CD4-positive, alpha-beta T cell treated with Interleukin-1 beta for 1 hour (primary cell): Measurements from ENCODE around the gene EXOG.

Experiments
- DNase-seq, 2 donors: peaks; one replicate each; pipeline ENCODE4 v3.0.0-alpha.2; 2020 to 2022

EXOG gene, protein sequence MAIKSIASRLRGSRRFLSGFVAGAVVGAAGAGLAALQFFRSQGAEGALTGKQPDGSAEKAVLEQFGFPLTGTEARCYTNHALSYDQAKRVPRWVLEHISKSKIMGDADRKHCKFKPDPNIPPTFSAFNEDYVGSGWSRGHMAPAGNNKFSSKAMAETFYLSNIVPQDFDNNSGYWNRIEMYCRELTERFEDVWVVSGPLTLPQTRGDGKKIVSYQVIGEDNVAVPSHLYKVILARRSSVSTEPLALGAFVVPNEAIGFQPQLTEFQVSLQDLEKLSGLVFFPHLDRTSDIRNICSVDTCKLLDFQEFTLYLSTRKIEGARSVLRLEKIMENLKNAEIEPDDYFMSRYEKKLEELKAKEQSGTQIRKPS

DNA sequence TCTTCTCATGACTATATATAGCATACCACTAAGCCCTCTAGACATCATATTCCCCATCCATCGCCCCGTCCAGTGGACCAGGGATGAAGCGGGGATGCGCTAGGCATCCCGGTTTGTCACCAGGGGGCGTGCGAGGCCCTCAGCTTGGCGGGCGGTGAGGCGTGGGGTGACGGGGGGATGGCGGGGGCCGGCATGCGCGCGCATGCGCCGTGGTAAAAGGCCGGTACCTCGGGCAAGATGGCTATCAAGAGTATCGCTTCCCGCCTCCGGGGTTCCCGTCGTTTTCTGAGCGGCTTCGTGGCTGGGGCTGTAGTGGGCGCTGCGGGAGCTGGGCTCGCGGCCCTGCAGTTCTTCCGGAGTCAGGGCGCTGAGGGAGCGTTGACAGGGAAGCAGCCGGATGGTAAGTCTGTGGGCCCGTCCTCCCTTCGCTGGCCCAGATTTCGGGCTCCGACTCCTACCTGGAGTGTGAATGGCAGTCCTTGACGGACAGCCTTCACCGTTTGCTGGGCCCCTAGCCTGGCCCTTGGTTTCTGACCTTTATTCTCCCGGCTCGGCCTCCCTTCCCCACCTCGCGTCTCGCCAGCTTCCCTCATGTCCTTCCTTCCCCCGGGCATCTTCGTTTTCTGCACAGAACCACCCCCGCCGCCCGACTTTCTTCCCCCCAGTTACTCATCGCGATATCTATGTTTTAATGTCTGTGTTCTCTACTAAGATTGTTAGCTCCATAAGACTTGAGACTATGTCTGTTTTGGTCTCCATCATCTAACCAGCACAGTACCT, at the start of gene EXOG:
EXOG (plus strand) TSS at position 210 of the 780 bp plus-strand sequence; CDS start at position 238, 28 bp downstream.
- peak; percentile 95 for DNase-seq

DNA sequence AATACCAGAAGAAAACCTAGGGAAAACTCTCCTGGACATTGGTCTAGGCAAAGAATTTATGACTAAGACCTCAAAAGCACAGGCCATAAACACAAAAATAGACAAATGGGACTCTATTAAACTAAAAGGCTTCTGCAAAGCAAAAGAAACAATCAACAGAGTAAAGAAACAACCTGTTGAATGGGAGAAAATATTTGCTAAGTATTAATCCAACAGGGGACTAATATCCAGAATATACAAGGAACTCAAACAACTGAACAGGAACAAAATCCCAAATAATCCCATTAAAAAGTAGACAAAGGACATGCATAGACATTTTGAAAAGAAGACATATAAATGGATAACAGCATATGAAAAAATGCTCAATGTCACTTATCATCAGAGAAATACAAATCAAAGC, 49.3 kb upstream of the EXOG start:
- DNase-seq = no peak

DNA sequence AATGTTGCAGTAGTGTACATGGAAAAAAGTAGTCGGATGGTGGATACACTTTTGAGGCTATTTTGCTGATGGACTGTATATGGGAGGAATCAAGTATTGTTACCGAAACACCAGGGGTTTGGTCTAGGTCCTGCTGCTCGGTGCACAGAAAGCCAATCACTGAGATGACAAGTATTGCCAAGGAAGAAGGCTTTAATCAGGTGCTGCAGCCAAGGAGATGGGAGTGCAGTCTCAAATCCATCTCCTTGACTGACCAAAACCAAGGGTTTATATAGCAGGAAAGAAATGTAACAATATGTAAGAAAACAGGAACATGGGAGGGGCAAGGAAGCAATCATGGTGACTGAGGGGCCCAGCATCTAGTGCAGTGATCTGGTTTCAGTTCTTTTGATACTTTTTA, 45.3 kb upstream of the EXOG start:
- DNase-seq = no peak

DNA sequence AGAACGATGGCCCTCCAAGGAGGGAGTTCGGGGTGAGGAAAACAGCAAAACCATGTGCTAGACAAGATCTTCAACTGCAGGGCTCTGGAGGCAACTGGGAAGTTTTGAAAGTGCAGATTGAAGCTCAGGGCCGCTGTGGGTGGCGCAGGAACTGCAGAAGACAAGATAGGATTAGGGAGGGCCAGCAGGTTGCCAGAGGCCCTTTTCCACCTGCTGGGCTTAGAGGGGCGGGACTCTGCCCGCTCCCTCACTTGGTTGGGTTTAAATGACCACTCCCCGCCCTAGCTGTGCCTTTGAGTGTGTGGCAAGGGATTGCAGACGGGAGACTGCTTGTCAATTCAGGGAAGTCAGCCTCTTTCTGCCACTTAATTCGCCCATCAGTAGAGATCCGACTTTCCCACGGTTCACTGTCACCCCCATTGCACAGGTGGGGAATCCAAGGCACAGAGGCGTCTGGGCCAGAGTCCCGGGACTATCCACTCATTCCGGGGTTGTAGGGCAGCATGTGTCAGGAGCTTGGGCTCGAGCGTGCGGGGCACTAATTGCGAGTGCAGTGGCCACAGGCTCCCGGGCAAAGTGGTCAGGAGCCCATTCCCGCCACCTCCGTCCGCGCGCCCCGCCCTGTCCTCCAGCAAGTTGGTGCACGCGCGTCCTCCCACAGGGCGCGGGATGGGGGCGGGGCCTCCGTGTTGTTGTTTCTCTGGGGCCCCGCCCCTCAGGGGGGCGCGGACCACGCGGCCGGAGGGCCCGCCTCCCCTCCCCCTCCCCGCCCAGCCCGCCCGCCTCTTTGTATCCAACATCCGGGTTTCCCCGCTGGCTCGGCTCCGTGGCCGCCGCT, 42.8 kb upstream of the EXOG start, which contains the start of gene ACVR2B:
ACVR2B (plus strand) TSS at position 816 of the 838 bp plus-strand sequence. CDS start 433 bp downstream, outside the sequence.
- peak; percentile 73 for DNase-seq

DNA sequence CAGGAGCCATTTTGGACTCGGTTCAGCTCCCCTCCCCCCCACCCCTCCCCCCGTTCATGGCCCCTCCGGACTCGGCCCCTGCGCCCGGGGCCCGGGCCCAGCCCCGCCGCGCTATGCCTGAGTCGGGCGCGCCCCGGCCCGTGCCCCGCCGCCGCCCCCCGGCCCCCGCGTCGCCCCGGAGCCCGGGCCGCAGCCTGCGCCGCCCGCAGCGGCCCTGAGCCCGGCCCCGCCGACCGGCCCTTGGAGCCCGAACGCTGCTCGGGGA, 42.3 kb upstream of the EXOG start:
- DNase-seq = no peak

DNA sequence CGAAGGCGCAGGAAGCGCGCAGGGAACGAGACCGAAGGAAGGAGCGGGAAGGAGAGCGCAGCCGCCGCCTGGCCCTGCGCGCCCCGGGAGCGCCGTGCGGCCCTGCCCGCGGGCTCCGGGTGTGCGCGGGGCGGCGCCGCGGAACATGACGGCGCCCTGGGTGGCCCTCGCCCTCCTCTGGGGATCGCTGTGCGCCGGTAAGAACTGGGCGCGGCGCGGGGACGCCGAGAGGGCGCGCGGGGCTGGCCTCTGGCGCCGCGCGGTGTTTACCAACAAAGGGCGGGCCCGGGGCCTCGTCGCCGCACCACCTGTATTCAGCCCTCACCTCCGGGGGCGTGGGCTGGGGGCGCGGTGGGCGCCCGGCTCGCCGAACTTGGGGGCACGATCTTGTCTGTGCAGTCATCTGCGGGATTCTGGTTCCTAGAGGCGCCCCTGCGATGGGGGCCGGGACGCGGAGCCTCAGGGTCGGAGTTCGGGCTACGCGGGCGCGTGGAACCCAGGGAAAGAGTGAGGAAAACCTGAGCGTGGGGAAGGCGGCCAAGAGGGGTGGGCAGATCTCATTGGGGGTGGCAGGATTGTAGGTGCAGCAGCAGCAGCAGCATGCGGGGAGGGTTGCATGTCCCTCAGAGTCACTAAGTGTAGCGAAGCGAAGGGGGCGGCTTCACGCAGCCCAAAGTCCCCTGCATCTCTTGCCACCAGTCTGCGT, 41.8 kb upstream of the EXOG start:
- peak; percentile 24 to 36 for DNase-seq

DNA sequence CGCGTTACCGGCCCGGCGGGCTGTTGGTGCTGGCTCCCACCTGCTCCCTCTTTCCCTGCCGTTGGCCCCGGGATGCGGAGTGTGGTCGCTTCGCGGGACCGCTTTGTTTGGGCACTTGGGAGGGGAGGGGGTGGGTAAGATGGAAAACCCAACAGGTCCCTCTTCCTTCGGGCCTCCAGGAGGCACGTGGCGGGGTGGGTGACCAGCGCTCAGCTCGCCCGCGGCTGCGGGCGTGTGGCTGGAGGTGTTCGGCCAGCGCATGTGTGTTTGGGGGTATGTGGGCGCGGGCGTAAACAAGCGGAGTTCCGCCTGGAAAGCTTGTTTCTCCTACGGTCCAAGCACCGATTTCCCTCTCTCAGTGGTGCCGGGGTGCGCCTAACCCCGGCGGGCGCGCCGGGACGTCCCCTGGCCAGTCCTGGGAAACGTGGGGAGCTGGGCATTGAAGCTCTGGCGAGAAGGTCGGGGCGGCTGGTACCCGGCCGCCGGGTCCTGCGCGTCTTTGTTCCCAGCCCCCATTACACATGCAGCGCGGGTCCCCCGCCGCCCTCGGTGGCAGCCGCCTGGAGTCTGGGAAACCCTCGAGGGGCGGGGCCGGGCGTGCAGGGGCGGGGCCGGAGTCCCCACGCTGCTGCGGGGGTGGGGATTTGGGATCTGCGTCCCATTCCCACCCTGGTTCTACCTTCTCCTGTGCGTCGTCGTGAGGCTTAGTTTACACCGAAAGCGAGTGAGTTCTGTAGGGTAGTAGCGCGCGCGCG, 41.1 kb upstream of the EXOG start:
- DNase-seq = peak in 1 of 2 donors; percentile 29

DNA sequence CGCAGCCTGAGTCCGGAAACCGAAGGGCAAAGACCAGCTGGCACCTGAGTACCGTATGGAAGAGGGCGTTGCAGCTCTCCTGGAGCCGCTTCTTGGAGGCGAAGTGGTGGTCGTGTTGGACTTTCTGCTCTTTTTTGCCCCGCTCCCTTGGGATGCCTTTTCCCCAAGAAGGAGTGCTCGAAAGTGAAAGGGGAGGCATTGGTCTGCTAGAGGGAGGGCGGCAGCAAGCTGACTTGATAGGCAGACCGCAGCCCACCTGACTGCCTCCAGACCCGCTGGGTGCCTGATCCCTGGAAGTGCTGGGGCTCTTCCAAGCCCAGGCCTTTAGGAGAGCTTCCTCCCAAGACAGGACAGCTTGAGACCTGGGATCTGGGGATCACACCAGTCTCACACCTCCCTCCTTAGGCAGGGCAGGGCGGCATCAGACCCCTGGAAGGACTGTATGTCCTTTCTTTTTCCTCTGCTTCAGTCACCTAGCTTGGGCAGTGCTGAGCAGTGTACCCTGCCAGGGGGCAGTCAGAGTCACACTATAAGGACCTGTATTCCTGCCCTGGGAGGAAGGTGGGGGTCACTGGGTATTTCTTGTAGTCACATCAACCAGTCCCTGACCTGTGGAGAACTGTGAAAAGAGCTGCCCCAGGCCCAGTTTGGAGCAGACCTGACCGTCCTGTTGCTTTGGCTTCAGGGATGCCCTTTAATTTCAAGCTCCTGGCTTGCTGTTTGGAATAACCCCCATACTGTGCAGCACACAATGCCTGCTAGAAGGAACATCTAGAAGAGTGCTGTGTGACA, 40.3 kb upstream of the EXOG start:
- DNase-seq = no peak

DNA sequence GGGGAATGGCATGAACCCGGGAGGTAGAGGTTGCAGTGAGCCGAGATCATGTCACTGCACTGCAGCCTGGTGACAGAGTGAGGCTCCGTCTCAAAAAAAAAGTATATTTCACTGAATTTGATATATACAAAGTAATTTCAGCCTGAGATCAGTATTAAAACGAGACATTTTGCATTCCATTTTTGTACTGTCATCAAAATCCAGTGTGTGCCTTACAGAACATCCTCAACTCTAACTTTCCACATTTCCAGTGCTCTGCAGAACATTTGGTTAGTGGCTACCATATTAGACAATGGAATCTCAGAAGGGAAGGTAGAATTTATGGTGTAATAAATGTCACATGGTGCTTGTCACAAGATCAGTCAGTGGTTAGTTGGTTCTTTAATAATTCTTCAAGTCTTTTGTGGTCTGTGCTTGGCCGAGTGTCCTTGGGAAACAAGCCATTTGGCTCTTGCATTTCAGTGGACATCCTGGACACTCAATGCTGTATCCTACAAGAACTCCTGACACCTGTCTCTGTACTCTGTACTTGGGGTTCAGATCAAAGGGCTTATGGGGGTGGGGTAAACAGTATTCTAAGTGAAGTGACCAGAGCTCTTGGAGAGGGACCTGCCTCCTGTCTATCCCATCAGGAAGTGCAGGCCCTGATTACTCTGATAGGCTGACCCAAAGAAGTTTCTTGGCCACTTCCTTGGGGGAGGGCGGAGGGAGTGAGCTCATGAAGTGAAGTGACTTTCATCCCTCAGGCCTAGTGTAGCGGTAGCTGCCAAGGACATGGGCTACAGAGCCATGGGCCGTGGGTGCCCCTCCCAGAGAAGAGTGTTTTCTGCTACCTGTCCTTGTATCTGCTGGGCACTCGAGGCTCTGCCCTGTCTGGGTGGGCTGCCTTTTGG, 38.8 kb upstream of the EXOG start:
- DNase-seq = no peak

DNA sequence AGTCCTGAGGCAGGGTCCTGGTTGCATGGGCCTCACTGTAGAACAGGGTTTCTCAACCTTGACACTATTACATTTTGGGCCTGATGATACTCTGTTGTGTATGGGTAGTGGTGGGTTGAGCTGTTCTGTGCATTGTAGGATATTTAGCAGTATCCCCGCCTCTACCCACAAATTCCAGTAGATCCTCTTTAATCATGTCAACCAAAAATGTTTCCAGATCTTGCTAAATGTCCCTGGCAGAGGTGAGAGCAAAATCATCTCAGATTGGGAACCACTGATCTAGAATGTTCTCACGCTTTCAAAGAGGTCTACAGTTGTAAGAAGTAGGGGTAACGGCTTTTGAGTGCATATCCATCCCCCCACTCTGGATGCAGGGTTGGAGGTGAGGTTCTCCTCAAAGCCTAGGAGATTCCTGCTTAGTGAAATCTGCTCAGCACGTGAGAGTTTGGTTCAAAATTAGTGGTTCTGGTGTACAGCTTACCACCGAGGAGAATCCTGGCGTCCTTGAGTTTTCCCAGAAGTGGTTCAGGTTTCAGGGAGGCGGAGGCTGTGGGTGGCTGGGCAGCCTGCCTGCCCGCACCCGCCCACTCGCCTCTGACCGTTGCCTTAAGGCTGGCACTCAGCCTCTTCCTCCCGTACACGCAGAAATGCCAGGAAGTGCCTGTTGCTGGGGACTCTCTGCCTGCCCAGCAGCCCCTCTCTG, 37.2 kb upstream of the EXOG start:
- no peak for DNase-seq

DNA sequence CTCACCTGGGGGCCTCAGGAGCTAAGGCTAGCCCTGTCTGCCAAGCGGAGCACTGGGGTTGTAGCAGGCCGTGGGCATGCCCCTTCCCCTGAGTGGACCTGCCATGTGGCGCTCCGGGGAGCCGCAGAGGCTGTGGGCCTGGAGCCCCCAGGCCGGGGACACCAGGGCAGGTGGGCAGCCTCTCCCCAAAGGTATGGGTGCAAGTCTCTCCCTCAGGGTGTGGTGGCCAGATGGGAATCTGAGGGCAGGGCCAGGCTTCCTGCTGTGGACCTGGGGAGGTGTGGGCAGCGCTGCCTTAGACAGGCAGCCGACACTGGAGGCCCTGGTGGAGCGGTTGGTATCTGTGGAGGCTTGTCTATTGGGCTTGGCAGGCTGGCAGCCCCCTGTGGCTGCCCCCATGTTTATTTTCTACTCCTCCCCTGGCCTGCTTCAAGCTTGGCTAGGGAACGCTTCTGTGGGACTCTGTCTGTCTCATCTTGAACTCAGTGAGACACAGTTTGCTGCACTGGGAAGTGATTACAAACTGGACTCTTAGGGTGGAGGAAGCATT, 36.6 kb upstream of the EXOG start:
- no peak for DNase-seq

DNA sequence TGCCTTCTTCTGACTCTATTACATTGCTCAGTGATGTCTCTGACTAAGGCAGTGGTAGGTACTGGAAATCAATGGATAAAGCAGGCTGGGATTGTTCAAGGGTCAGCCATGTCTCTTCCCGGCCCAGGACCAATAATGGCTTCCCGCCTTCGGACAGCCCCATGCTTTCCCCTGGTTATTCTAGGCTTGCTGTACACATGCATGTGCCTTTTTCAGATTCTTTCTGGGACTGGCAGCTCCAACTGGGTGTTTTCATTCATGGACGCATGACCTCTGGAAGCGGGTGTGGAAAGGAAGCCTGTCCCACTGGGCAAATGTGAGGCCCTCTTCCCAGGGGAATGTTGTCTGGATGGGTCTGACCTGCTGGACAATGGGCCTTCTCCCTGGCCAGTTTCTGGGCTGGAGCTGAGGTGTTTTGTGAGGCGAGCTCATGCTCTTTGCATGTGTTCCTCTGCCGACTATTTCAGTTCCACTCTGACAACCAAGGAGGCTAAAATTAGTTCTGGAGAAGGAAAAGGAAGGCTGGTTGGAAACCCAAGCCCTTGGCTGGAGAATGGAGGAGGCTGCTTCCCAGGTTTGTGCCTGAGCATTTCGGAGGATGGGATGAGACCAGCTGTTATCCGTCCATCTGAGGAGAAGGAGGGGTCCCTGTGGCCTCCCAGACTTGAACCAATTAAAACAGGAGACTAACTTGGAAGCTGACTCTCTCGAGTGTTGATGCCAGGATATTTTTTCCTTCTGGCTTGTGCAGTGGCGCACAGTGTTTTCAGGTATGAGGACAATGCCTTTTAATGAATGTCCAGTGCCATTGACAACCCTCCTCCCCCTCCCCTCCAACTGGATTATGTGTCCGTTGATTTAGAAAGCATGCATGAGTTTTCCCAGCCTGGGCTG, 35.5 kb upstream of the EXOG start:
- no peak for DNase-seq

DNA sequence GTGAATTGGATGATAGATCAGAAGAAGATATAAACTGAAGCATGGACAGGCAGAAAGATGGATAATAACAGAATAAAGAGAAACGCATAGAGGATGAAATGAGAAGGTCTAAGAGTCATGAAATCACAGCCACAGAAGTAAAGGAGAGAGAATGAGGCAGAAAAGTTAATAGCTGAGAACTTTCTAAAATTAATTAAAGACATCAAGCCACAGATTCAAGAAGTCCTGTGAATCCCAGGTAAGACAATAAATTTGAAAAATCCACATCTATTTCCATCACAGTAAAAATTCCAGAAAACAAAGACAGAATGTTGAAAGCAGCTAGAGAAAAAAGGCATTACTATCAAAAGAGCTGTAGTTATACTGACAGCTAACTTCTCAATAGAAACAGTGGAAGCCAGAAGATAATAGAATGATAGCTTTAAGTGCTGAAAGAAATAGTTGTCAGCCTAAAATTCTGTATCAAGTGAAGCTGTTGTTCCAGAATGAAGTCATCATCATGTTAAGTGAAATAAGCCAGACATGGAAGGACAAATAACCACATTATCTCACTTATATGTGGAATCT, 30.5 kb upstream of the EXOG start:
- no peak for DNase-seq

DNA sequence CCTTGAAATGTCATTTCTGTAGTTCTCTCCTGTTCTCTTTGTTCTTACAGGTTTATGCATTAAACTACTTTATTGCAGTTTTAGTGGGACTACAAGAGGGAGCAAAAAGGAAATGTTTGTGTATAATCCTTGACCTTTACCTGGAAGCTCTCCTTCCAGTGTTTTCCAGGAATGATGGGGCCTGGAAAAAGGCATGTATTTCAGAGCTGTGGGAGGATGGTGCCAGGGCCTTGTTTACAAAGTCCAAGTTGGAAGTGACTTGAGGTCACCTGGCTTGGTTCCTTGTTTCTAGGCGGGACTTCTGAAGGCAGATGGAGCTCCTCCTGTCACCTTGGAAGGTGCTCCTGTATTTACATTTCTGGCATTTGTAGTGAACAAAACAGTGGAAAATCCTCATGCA, 27.4 kb upstream of the EXOG start:
- no peak for DNase-seq

DNA sequence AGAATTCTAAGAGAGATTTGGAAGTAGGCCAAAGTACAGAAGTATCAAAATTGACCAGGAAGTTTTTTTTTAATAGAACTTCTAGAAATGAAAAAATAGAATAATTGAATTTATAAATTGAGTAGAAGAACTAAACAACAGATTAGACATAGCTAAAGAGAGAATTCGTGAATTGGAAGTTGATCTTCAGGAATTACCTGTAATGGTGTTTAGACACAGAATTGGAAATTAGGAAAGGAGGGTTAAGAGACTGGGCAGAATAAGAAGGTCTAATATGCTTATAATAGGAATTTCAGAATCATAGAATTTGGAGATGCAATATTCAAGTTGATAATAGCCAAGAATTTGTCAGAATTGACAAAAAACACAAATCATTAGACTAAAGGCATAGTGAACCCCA, 26.3 kb upstream of the EXOG start:
- DNase-seq = no peak

DNA sequence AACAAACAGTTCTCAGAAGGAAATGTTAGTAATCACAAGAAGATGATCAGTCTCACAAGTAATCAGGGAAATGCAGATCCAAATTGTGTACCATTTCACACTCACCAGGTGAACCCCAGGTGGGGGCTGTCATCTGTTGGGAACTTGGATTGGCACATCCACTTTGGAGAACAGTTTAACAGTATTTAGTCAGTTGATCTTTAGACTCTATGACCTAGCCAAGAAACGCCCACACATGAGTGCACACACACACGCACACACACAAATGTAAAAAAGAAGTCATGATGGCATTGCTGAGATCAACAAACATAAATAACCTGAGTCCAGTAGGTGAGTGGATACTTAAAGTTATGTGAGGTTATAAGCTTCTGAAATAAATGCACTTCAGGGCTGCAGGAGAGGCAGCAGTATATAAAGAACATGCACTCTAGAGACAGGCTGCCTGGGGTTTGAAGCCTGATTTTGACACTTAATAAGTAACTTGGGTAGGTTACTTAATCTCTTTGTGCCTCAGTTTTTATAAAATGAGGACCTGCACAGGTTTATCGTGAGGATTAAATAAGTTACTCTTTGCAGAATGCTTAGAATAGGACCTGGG, 24.8 kb upstream of the EXOG start:
- DNase-seq = no peak

DNA sequence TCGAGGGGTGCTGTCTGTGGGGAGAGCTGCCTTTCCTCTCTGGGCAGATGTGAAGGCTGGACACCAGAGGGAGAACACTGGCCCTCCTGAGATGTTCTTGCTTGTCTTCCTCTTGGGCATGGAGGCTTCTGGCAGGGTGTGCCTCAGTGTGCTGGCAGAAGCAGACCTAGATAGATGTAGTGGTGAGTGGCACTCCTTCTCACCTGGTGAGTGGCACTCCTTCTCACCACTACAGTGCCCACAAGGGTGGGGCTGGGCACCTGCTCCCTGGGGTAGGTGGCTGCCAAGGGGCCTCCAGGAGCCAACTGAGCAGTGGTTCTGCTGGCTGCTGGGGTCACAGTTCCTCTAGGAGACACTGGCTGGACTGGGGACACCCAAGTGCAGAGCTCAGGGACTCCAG, 23.8 kb upstream of the EXOG start:
- no peak for DNase-seq
